Measurements from ENCODE around the gene TRABD. TPM values are rescaled to one million over a fixed set of nuclear protein-coding genes. Genes with fewer than 3 reads are reported as not detected.

TRABD gene
- total RNA-seq, 4 donors from 2014 or later: 35.7 to 78.2 (median 39.1) TPM

DNA sequence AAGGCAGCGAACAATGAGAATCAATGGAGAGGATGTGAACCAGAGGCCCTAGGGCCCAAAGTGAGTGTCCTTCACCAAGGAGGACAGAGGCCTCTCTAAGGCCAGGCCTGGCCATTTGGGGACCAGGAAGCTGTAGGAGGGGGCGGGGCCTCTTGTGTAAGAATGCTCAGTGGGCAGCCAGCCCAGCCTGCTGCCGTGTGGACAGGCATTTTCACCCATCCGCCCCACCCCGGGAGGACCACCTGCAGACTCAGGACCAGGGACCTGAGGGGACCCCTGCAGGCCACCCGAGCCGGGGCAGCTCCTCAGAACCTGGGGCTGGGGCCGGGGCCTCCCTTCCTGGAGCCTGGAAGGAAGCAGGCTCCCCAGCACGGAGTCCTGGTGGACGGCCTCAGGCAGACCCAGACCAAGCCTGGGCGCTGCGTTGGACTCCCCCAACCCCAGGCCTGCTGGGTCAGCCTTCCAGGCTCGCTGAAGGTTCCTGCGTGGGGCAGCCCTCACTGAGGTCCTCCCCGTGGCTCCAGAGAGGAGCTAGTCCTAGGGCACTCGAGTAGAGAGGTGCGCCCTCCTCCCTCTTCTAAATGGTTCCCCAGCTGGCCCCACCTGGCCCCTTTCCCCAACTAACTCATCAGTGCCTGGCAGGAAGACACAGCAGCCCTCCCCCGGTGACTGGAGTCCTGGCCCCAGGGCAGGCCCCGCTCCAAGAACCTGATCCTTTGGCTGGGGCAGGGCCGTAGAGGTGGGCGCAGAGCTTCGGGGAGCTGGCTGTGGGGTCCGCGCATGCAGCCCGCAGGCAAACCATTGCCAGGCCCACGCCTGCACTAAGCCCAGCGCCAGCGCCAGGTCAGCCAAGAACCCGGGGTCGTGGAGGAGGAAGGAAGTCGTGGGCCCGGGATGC lies 1.5 kb upstream of the TRABD start:
- no peak for DNase-seq (ENCODE audit: low spot score in 2 of 2)
- Histone ChIP-seq H3K27ac (no peak overlapping the region), H3K4me3 (peak overlapping the region; percentile 63), H3K4me1 (peaks cover 57% of the 10 kb centered on the region), H3K9me3 (no peaks in the 10 kb centered on the region), H3K36me3 (no peaks in the 10 kb centered on the region), H3K27me3 (peaks cover 6% of the 10 kb centered on the region)
- TF ChIP-seq POLR2A (IDR thresholded peaks at IDR 0.05): no peak
- 50% methylated on average over 8 of the region's 32 CpGs for WGBS

DNA sequence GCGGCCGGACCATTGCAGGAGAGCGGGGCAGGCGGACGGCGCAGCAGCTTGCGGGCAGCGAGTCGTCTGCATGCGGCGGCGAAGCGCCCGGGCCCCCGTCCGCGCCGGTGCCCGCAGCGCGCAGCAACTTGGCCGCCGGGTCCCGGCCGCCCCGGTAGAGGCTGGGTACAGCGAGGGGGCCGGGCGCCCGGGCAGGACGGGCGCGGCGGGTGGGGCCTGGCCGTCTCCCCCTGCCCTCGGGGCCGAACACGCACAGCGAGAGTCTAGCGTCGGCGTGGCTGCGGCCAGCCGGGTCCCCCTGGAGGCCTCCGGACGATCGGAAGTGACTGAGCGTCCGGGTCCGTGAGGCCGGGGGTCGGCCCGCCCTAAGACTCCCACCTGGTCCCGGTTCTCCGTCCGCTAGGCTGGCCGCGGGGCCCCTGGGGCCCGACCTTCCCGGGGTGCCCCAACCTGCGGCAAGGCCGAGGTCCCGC lies 775 bp upstream of the TRABD start:
- H3K36me3 ChIP-seq: no peaks in the 10 kb centered on the region
- DNase-seq (ENCODE audit: low spot score in 2 of 2): no peak
- no peaks in the 10 kb centered on the region for H3K9me3 ChIP-seq
- no peak overlapping the region for H3K27ac ChIP-seq
- H3K4me3 ChIP-seq: peak overlapping the region; percentile 63
- peaks cover 2% of the 10 kb centered on the region for H3K27me3 ChIP-seq
- 3% methylated on average over 13 of the region's 63 CpGs for WGBS
- H3K4me1 ChIP-seq: peaks cover 64% of the 10 kb centered on the region
- TF ChIP-seq, protein P1, sequence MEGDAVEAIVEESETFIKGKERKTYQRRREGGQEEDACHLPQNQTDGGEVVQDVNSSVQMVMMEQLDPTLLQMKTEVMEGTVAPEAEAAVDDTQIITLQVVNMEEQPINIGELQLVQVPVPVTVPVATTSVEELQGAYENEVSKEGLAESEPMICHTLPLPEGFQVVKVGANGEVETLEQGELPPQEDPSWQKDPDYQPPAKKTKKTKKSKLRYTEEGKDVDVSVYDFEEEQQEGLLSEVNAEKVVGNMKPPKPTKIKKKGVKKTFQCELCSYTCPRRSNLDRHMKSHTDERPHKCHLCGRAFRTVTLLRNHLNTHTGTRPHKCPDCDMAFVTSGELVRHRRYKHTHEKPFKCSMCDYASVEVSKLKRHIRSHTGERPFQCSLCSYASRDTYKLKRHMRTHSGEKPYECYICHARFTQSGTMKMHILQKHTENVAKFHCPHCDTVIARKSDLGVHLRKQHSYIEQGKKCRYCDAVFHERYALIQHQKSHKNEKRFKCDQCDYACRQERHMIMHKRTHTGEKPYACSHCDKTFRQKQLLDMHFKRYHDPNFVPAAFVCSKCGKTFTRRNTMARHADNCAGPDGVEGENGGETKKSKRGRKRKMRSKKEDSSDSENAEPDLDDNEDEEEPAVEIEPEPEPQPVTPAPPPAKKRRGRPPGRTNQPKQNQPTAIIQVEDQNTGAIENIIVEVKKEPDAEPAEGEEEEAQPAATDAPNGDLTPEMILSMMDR (IDR thresholded peaks at IDR 0.05): no peak
- TF ChIP-seq POLR2AphosphoS5 (IDR thresholded peaks at IDR 0.05) (no peak), POLR2A (IDR thresholded peaks at IDR 0.05) (no peak), EP300 (IDR thresholded peaks at IDR 0.05) (no peak)

DNA sequence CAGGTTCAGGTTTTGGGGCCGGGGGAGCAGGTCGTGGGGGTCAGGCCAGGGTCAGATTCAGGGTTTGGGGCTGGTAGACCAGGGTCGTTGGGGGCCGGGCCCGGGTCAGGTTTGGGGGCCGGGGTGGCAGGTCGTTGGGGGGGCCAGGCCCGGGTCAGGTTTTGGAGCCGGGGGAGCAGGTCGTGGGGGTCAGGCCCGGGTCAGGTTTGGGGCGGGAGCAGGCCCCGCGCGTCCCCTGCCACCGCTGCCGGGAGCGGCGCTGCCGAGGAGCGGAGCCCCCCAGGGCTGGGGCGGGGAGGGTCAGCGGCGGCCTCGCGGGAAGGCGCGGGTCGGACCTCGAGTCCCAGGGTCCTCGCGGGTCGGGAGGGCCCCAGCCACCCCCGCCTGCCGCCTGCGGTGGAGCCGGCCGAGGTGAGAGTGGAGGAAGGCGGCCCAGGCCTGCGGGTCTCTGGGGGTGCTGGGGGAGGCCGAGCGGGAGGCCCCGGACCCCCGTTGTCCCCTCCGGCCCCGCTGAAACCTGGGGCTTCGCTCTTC lies 535 bp downstream of the TRABD start:
- no peaks in the 10 kb centered on the region for H3K27me3 ChIP-seq
- WGBS: 0% methylated on average over 2 of the region's 47 CpGs
- no peaks in the 10 kb centered on the region for H3K36me3 ChIP-seq
- peaks cover 77% of the 10 kb centered on the region for H3K4me1 ChIP-seq
- no peaks in the 10 kb centered on the region for H3K9me3 ChIP-seq
- DNase-seq (ENCODE audit: low spot score in 2 of 2): no peak
- peak overlapping the region; percentile 26 for H3K27ac ChIP-seq
- peak overlapping the region; percentile 63 for H3K4me3 ChIP-seq
- TF ChIP-seq EP300 (IDR thresholded peaks at IDR 0.05): no peak
- no peak for TF ChIP-seq POLR2AphosphoS5 (IDR thresholded peaks at IDR 0.05)
- TF ChIP-seq, protein P1 (IDR thresholded peaks at IDR 0.05): no peak
- TF ChIP-seq POLR2A (IDR thresholded peaks at IDR 0.05): no peak

DNA sequence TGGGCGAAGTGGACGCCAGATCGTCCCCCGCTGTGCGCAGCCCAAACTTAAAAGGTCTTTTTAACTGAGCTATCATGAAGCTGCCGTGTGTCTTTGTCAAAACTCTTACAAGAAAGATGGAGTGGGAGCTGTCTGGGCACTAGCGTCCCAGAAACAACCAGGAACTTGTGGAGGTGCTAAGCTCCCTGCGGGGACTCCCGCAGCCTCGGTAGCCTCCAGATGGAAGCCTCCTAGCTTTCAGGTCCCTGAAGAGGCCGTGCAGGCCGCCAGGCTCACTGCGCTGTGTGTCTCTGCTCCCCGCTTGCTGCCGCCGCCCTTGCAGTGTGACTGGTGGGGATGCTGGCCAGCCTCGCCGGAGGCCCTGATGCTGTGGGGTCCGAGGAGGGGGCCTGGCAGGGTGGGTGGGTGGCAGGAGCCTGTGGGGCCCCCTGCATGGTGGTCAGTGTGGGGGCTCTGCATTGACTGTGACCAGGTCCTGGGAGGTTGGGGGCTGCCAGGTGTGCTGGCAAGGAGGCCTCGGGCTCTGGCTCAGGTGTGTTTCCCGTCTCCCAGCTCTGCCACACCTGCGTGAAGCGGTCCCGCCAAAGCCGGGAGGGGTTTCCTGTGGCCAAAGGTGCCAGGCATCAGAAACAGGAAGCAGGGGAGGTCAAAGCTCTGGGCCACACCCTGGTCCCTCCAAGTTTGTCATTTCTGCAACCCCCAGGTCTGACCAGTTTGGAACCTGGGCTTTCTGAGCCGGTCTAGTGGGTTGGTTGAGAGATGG lies 1.2 kb downstream of the TRABD start:
- Histone ChIP-seq H3K4me1 (peaks cover 83% of the 10 kb centered on the region), H3K36me3 (no peaks in the 10 kb centered on the region), H3K9me3 (no peaks in the 10 kb centered on the region), H3K27me3 (no peaks in the 10 kb centered on the region), H3K27ac (peak overlapping the region; percentile 26), H3K4me3 (peak overlapping the region; percentile 63)
- TF ChIP-seq, protein P1 (IDR thresholded peaks at IDR 0.05): no peak
- no peak for TF ChIP-seq POLR2A (IDR thresholded peaks at IDR 0.05)
- no peak for TF ChIP-seq EP300 (IDR thresholded peaks at IDR 0.05)
- no peak for TF ChIP-seq POLR2AphosphoS5 (IDR thresholded peaks at IDR 0.05)
- 17% methylated on average over 7 of the region's 26 CpGs for WGBS
- no peak for DNase-seq (ENCODE audit: low spot score in 2 of 2)

DNA sequence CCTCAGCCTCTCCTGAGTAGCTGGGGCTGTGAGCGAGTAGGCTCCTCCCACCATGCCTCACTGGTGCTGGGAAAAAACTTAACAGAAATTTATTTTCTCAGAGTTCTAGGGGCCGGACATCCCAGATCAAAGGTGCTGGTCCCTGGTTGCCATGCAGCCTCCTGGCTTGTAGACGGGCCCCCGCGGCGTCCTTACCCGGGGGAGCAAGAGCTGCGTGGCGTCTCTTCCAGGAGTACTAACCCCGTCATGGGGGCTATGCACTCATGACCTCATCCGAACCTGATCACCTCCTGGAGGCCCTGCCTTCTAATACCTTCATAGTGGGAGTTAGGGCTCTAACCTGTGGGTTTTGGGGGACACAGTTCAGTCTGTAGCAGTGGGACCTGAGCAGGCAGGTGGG lies 2.6 kb downstream of the TRABD start:
- H3K9me3 ChIP-seq: no peaks in the 10 kb centered on the region
- H3K27me3 ChIP-seq: no peaks in the 10 kb centered on the region
- no peaks in the 10 kb centered on the region for H3K36me3 ChIP-seq
- peaks cover 81% of the 10 kb centered on the region for H3K4me1 ChIP-seq
- no peak overlapping the region for H3K4me3 ChIP-seq
- WGBS: 96% methylated on average over 11 of the region's 11 CpGs
- TF ChIP-seq EP300 (IDR thresholded peaks at IDR 0.05) (no peak), POLR2A (IDR thresholded peaks at IDR 0.05) (no peak), POLR2AphosphoS5 (IDR thresholded peaks at IDR 0.05) (no peak)
- no peak overlapping the region for H3K27ac ChIP-seq
- DNase-seq (ENCODE audit: low spot score in 2 of 2): no peak
